Regular cardiac myocyte (primary cell): ENCODE data around the gene KCNG2. TPM values are rescaled to one million over a fixed set of nuclear protein-coding genes. Genes with fewer than 3 reads are reported as not detected.

Experiments
- total RNA-seq: library from RNA; depleted of rRNA; stranded (reverse); fragments of >200 nt; gene quantifications from 2 replicates; pipeline ENCODE4 v1.2.3, GENCODE V29; 2014

Gene KCNG2
- 0.19 and 1.1 TPM in 2 replicates for total RNA-seq

DNA sequence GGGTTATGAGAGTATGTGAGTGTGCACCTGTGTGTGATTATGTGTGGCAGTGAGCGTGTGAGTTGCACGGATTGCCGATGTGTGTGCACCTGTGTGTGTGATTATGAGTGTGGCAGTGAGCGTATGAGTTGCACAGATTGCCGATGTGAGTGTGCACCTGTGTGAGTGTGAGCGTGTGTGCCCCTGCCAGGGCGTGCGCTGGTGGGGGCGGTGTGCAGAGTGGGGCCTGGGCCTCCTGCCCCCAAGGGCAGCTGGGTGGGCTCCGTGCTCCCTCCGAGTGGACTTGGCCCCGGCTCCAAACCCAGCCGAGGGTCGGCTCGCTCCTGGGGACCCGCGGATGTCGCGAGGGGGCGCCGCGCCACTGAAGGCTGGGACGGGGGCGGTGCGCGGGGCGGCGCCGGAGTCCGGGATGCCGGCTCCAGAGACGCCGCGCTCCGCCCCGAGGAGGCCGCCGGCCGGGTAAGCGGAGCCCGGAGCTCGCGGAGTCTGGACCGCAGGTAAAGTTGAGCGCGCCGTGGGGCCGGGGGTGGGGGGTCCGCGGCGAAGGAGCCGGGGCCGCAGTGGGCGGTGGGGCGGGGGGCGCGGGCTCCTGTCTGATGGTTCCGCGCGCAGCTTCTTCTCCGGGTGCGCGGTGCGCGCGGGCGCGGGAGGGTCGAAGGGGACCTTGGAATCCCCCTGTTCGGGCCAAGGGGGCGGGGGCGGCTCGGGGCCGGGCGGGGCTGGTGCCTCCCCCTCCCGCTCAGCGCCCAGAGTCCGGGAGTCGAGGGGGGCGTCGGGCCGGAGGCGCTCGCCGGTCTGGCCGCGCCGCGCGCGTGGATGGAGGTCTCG is at the start of gene KCNG2:
TSS of gene KCNG2 (plus strand) at position 421 of the 828 bp plus-strand sequence. CDS start 65,730 bp downstream, outside the sequence.

Other genes starting within 250 kb of the KCNG2 start
- gene CTDP1, start 118.1 kb upstream of the KCNG2 start, total RNA-seq, result 21.1 and 30.3 TPM in 2 replicates
- 38.3 and 45.1 TPM in 2 replicates for gene SLC66A2, start 153.7 kb downstream of the KCNG2 start, total RNA-seq
- 0.77 and 3.4 TPM in 2 replicates for gene HSBP1L1, start 166.7 kb downstream of the KCNG2 start, total RNA-seq
- 38.1 and 87.2 TPM in 2 replicates for gene TXNL4A, start 190.6 kb downstream of the KCNG2 start, total RNA-seq
- 21.1 and 25.1 TPM in 2 replicates for gene RBFA, start 236.5 kb downstream of the KCNG2 start, total RNA-seq